HepG2 (cell line): ENCODE results near the gene IPO8. TPM values are rescaled to one million over a fixed set of nuclear protein-coding genes. Genes with fewer than 3 reads are reported as not detected.

Experiments
- ATAC-seq: fragments of 200-7000 bp; cut with Tn5 transposase; 3 replicates; pipeline ENCODE4 v1.9.1; 2020; ENCODE audit warnings: mild to moderate bottlenecking, moderate library complexity
- BruUV-seq: library from RNA; stranded (reverse); fragments of 400-500 nt; replicated peaks from 2 replicates; lab custom pipeline; 2021; lab: Mats Ljungman, UMichigan
- CTCF ChIA-PET: fragments of 300-600 bp; formaldehyde crosslinking; extraction: SDS; loops from one replicate; lab custom pipeline; 2021; ENCODE audit warnings: low total read pairs, inconsistent platforms, low intra/inter-chr PET ratio; lab: Yijun Ruan, JAX
- POLR2A ChIA-PET: fragments of 350-600 bp; sonication (Branson Sonifier 250); formaldehyde crosslinking; loops from one replicate; lab custom pipeline; 2020; ENCODE audit warnings: antibody characterized with exemption, inconsistent platforms; lab: Yijun Ruan, JAX
- DNase-seq: peaks from one replicate; pipeline ENCODE4 v3.0.0-alpha.2; 2015; ENCODE audit warnings: low spot score
- FAIRE-seq: peaks from 3 replicates; lab custom pipeline; 2011; peaks lifted over from hg19 to GRCh38; lab: Jason Lieb, UNC
- H2AFZ ChIP-seq: one replicate; pipeline ENCODE4 v1.6.1; 2011; ENCODE audit warnings: low read length, inconsistent platforms
- H3K27ac ChIP-seq: fragments of 300-600 bp; 3 replicates; pipeline ENCODE4 v1.8.0; 2011; ENCODE audit warnings: mixed run types, mild to moderate bottlenecking, mixed read lengths, low read length, inconsistent platforms; ENCODE audit not compliant: insufficient read depth; ENCODE audit errors: extremely low read length
- H3K27me3 ChIP-seq, 2 experiments: fragments of 200-600 bp in 1 of 2; 2 replicates in 1 of 2; 3 replicates in 1 of 2; pipeline versions ENCODE4 v1.6.0 to v1.8.0; 2011; ENCODE audit warnings: low read length in 2 of 2, mild to moderate bottlenecking in 2 of 2, moderate library complexity in 2 of 2, inconsistent platforms in 1 of 2; ENCODE audit not compliant: insufficient read depth in 2 of 2, control insufficient read depth in 1 of 2
- H3K36me3 ChIP-seq, 2 experiments: fragments of 200-600 bp in 1 of 2; replicated peaks in 1 of 2; 2 replicates in 1 of 2; 3 replicates in 1 of 2; pipeline versions ENCODE4 v1.5.1 to v1.8.0; 2011; ENCODE audit warnings: low read length in 2 of 2, inconsistent platforms in 1 of 2; ENCODE audit not compliant: insufficient read depth in 2 of 2, control insufficient read depth in 1 of 2
- H3K4me1 ChIP-seq: 2 replicates; pipeline ENCODE4 v1.5.1; 2012; ENCODE audit warnings: low read length, inconsistent platforms; ENCODE audit not compliant: insufficient read depth
- H3K4me2 ChIP-seq: 2 replicates; pipeline ENCODE4 v1.6.0; 2011; ENCODE audit warnings: low read depth, low read length, inconsistent platforms
- H3K4me3 ChIP-seq, 3 experiments: fragments of 200-600 bp in 1 of 3; sonication (generic), shearing (Covaris generic) in 1 of 3; replicated peaks in 1 of 3; 2 replicates each; pipeline ENCODE4 v1.5.1; 2011 to 2016; ENCODE audit warnings: low read length in 3 of 3, inconsistent platforms in 2 of 3, low read depth in 2 of 3, mild to moderate bottlenecking in 2 of 3, control low read depth in 1 of 3, mixed read lengths in 1 of 3; ENCODE audit not compliant: insufficient read depth in 1 of 3
- H3K79me2 ChIP-seq: one replicate; pipeline ENCODE4 v1.6.1; 2011; ENCODE audit warnings: low read length, inconsistent platforms; ENCODE audit not compliant: insufficient read depth
- H3K9ac ChIP-seq: 2 replicates; pipeline ENCODE4 v1.6.0; 2011; ENCODE audit warnings: mild to moderate bottlenecking, low read depth, low read length, inconsistent platforms; ENCODE audit not compliant: insufficient read depth
- H3K9me3 ChIP-seq: 2 replicates; pipeline ENCODE4 v1.5.1; 2012; ENCODE audit warnings: mild to moderate bottlenecking, low read length
- H4K20me1 ChIP-seq: 2 replicates; pipeline ENCODE4 v1.6.0; 2011; ENCODE audit warnings: inconsistent platforms, mild to moderate bottlenecking, low read length, moderate library complexity; ENCODE audit not compliant: insufficient read depth
- CBX5 ChIP-seq: sonication (generic); formaldehyde crosslinking; IDR thresholded peaks from 2 replicates; pipeline ENCODE4 v1.4.0; 2020; ENCODE audit warnings: missing genetic modification reagents, borderline replicate concordance
- FOSL2 ChIP-seq: sonication (generic); formaldehyde crosslinking; IDR thresholded peaks from 2 replicates; pipeline ENCODE4 v1.4.0; 2020; ENCODE audit warnings: missing genetic modification reagents
- GATAD2A ChIP-seq: IDR thresholded peaks from 2 replicates; pipeline ENCODE4 v1.6.1; 2016
- GTF2F1 ChIP-seq: fragments of 150-350 bp; IDR thresholded peaks from 2 replicates; pipeline ENCODE4 v1.6.1; 2014; ENCODE audit warnings: low read length
- JUNB ChIP-seq: sonication (generic); formaldehyde crosslinking; IDR thresholded peaks from 2 replicates; pipeline ENCODE4 v1.8.0; 2022; ENCODE audit warnings: missing genetic modification reagents, mild to moderate bottlenecking, borderline replicate concordance
- KDM3A ChIP-seq: IDR thresholded peaks from 2 replicates; pipeline ENCODE4 v1.6.1; 2018; ENCODE audit warnings: low read depth, missing compliant biosample characterization
- MTF2 ChIP-seq: sonication (generic); formaldehyde crosslinking; IDR thresholded peaks from 2 replicates; pipeline ENCODE4 v1.5.0; 2020; ENCODE audit warnings: missing genetic modification reagents, borderline replicate concordance
- PAF1 ChIP-seq: IDR thresholded peaks from 2 replicates; pipeline ENCODE4 v1.6.1; 2016; ENCODE audit warnings: missing genetic modification reagents, missing compliant biosample characterization
- PHF5A ChIP-seq: IDR thresholded peaks from one replicate; pipeline ENCODE4 v1.6.1; 2018; ENCODE audit warnings: low read depth, missing genetic modification reagents; ENCODE audit not compliant: unreplicated experiment
- RFXANK ChIP-seq: IDR thresholded peaks from 2 replicates; pipeline ENCODE4 v1.6.1; 2016
- SKI ChIP-seq: fragments of 450-650 bp; IDR thresholded peaks from one replicate; pipeline ENCODE4 v1.6.1; 2018; ENCODE audit warnings: mild to moderate bottlenecking; ENCODE audit not compliant: partially characterized antibody
- YEATS4 ChIP-seq: sonication (generic); formaldehyde crosslinking; IDR thresholded peaks from 2 replicates; pipeline ENCODE4 v1.4.0; 2020; ENCODE audit warnings: missing genetic modification reagents, borderline replicate concordance
- ZBTB46 ChIP-seq: sonication (generic); formaldehyde crosslinking; IDR thresholded peaks from 2 replicates; pipeline ENCODE4 v1.4.0; 2020; ENCODE audit warnings: mild to moderate bottlenecking, missing genetic modification reagents, borderline replicate concordance
- ZFP36L1 ChIP-seq: sonication (generic); formaldehyde crosslinking; IDR thresholded peaks from 2 replicates; pipeline ENCODE4 v1.8.0; 2022; ENCODE audit warnings: mild to moderate bottlenecking, missing genetic modification reagents, moderate library complexity
- ZHX2 ChIP-seq, 2 experiments: sonication (generic) in 1 of 2; formaldehyde crosslinking in 1 of 2; IDR thresholded peaks; 2 replicates each; pipeline versions ENCODE4 v1.6.1 to v1.9.0; 2014 to 2022; ENCODE audit warnings: antibody characterized with exemption in 1 of 2, borderline replicate concordance in 1 of 2, inconsistent platforms in 1 of 2, low read depth in 1 of 2, missing genetic modification reagents in 1 of 2
- ZMAT5 ChIP-seq: sonication (generic); formaldehyde crosslinking; IDR thresholded peaks from 2 replicates; pipeline ENCODE4 v1.5.0; 2020; ENCODE audit warnings: mild to moderate bottlenecking, low read depth, missing genetic modification reagents, borderline replicate concordance
- ZNF564 ChIP-seq: sonication (generic); formaldehyde crosslinking; IDR thresholded peaks from 2 replicates; pipeline ENCODE4 v1.8.1; 2023; ENCODE audit warnings: mild to moderate bottlenecking, missing genetic modification reagents
- ZNF747 ChIP-seq: sonication (generic); formaldehyde crosslinking; IDR thresholded peaks from 2 replicates; pipeline ENCODE4 v1.8.1; 2023; ENCODE audit warnings: missing genetic modification reagents, mild to moderate bottlenecking, borderline replicate concordance
- ZNF766 ChIP-seq: sonication (generic); formaldehyde crosslinking; IDR thresholded peaks from 2 replicates; pipeline ENCODE4 v1.5.0; 2020; ENCODE audit warnings: missing genetic modification reagents, borderline replicate concordance
- WGBS: methylation state at CpG from one replicate; pipeline ENCODE4 v1.1.6; 2017; ENCODE audit warnings: low lambda C conversion rate; 5-methylcytosine and 5-hydroxymethylcytosine counted together
- in situ Hi-C: cut with HindIII; loops from 2 replicates; pipeline ENCODE4 v1.10.0; 2017; ENCODE audit warnings: low pct_unique_long_range_greater_than_20kb; ENCODE audit not compliant: extremely low pct_ligation_motif_present
- intact Hi-C: fragments of 100-400 bp; cut with micrococcal nuclease; formaldehyde crosslinking; loops from one replicate; pipeline ENCODE4 v1.10.0; 2022; ENCODE audit not compliant: unreplicated experiment
- polyA plus RNA-seq, 8 experiments: library from polyadenylated mRNA; depleted of rRNA in 3 of 8; stranded (reverse) in 7 of 8; unstranded in 1 of 8; fragments of >200 nt; fragmentation: Illumina TruSeq in 4 of 8; extraction: Trizol in 4 of 8; gene quantifications; 2 replicates each; pipeline versions ENCODE4 v1.2.1 to v1.2.3, GENCODE V29; 2011 to 2016; ENCODE audit warnings: low read depth in 4 of 8, missing spikeins in 1 of 8, mixed read lengths in 1 of 8; ENCODE audit not compliant: insufficient read depth in 1 of 8
- total RNA-seq, 5 experiments: library from RNA; depleted of rRNA; stranded (reverse); fragments of >200 nt; fragmentation: Illumina TruSeq; extraction: Trizol; gene quantifications; 2 replicates each; pipeline ENCODE4 v1.2.3, GENCODE V29; 2016; ENCODE audit warnings: low read depth in 1 of 5

IPO8 gene
- total and polyA plus RNA-seq, 2 of the 13 experiments (the other 11 are each of a cell fraction or from before 2014, with no cell fraction given) = 6.3 to 21.8 TPM

GRCh38 chr12:30698346-30698745, 2.7 kb upstream of the IPO8 start:
- Histone ChIP-seq H3K4me1 (peaks cover 22% of the 10 kb centered on the region), H3K27ac (no peak overlapping the region), H4K20me1 (no peaks in the 10 kb centered on the region; the same call in 1 of the 2 replicates), H2AFZ (no peak overlapping the region), H3K4me3 (no peak overlapping the region), H3K27me3 (no peaks in the 10 kb centered on the region; a peak in 1 of 5 replicates), H3K36me3 (no peaks in the 10 kb centered on the region), H3K79me2 (peaks cover 22% of the 10 kb centered on the region)
- intact Hi-C loops = loop anchor here (10.0 kb wide), 2 partner anchors 96 to 184 kb away; no protein-coding TSS in a partner anchor
- BruUV-seq = no TSS peak
- WGBS = 85% methylated on average over 11 of the region's 12 CpGs
- POLR2A ChIA-PET = no interaction called here
- DNase-seq = no peak
- ATAC-seq = no peak
- TF ChIP-seq ZFP36L1 (CRISPR knock-in tag) = no peak
- TF ChIP-seq FOSL2 = no peak
- TF ChIP-seq PAF1 (CRISPR knock-in tag) = no peak
- TF ChIP-seq GTF2F1 = no peak
- TF ChIP-seq ZNF766 = no peak
- no peak for TF ChIP-seq PHF5A (CRISPR knock-in tag)
- TF ChIP-seq JUNB = no peak
- TF ChIP-seq YEATS4 (CRISPR knock-in tag) = no peak
- TF ChIP-seq ZHX2 (IDR thresholded peaks at IDR 0.05; ENCODE audit: low read depth) = no peak
- no peak for TF ChIP-seq ZHX2 (CRISPR knock-in tag; IDR thresholded peaks at IDR 0.05; ENCODE audit: borderline replicate concordance)
- TF ChIP-seq KDM3A (CRISPR knock-in tag) = no peak
- TF ChIP-seq CBX5 (CRISPR knock-in tag) = no peak
- no peak for TF ChIP-seq ZBTB46 (CRISPR knock-in tag)
- TF ChIP-seq SKI = no peak
- TF ChIP-seq ZMAT5 (CRISPR knock-in tag) = no peak
- TF ChIP-seq ZNF564 (CRISPR knock-in tag) = no peak
- no peak for TF ChIP-seq GATAD2A (CRISPR knock-in tag)
- no peak for TF ChIP-seq MTF2 (CRISPR knock-in tag)
- no peak for TF ChIP-seq ZNF747 (CRISPR knock-in tag)
- no peak for TF ChIP-seq RFXANK (CRISPR knock-in tag)
- TF ChIP-seq, all 625 proteins: peak for 0
- no peaks in the 10 kb centered on the region for H3K9me3 ChIP-seq
- CTCF ChIA-PET = no interaction called here
- in situ Hi-C loops = no loop called here
- H3K4me2 ChIP-seq = no peak overlapping the region
- FAIRE-seq = no peak
- H3K9ac ChIP-seq = no peak overlapping the region
